Stimulated activated CD8-positive, alpha-beta memory T cell treated with anti-CD3 and anti-CD28 coated beads, Interleukin-15, amount 100 ng/mL, for 1 hour (primary cell): Measurements from ENCODE around the gene DARS1.
"Not testable (repeated sequence)": the region's sequence is repeated elsewhere in the genome, so short reads cannot be mapped to it uniquely, and the experiment has no call there.

Experiments
- DNase-seq: peaks from one replicate; pipeline ENCODE4 v3.0.0-alpha.2; 2020; ENCODE audit warnings: low read depth

Gene DARS1

DNA sequence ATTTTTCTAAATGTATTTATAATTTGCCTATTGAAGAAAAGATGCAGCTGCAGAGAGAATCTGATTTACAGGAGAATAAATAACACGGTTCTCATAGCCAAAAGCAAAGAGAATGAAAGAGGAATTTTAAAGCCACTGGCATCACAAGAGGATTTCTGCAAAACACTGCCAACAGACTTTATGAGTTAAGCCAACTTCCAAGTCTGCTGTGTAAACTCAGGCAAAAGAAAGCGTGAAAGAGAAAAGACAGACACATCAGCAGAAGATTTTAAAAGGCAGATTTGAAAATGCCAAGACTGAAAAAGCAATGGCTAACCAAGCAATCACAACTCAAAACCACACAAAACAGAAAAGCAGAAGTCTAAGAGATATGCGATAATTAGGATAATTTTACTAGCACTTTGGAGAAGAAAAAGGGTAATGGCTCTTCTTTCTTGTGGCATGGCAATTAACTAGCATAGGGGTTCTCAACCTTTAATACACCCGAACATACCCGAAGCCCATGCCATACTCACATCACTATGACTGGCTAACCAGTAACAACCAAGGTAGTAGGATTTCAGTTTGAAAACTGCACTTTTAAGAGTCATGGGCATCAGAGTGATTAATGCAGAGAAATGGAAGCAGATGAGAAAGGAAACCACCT, 4.9 kb downstream of the DARS1 start:
- no peak for DNase-seq

DNA sequence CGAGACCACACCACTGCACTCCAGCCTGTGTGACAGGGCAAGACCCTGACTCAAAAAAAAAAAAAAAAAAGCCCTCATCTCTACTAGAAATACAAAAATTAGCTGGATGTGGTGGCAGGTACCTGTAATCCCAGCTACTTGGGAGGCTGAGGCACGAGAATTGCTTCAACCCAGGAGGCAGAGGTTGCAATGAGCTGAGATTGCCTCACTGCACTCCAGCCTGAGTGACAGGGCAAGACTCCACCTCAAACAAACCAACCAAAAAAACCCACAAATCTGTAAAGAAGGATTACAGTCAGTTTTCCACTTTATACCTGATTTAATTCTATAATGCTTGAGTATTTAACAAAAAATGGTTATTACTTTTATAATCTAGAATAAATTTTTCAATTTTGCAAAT, 9.7 kb downstream of the DARS1 start:
- DNase-seq, result no peak

DNA sequence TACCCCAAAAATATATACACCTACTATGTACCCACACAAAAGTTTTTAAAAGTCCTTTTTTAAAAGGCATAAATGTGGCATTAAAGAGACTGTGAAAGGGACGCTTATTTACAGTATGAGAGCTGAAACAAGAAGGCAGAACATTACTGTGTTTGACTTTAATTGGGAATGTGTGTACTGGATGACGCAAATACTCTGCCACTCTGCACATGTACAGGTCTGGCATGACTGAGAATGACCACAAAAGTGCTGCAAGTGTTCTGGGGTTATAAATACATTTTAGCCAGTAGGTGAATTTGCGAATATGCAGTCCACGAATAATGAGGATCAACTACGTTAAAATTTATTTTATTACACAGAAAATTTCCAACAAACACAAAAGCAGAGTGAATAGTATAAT, 11.4 kb downstream of the DARS1 start:
- DNase-seq, result no peak

DNA sequence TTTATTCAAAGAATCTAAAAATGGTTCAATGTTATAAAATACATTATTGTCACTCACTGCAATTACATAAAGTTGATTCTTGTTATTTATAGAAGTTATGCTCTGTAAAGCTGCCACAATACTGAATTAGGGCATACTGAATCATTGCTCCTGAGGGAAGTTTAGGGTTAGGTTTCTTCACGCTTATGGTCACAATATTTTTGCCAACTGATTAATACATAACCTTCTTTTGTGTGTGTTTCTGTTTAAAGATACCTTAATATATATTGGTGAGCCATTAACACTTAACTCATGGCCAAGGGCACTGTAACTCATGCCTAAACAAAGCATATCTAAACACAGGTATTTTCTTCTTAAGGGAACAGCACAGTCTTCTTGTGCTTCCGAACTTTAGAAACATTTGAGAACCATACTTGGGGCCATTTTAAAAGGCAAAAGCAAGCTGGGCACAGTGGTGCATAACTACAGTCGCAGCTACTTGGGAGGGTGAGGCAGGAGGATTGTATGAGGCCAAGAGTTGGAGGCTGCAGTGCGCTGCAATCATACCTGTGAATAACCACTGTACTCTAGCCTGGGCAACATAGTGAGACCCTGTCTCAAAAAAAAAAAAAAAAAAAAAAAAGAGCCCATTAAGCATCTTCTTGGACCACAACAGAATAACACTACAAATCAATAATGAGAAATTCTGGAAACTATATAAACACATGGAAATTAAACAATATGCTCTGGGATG, 15.6 kb downstream of the DARS1 start:
- no peak for DNase-seq

DNA sequence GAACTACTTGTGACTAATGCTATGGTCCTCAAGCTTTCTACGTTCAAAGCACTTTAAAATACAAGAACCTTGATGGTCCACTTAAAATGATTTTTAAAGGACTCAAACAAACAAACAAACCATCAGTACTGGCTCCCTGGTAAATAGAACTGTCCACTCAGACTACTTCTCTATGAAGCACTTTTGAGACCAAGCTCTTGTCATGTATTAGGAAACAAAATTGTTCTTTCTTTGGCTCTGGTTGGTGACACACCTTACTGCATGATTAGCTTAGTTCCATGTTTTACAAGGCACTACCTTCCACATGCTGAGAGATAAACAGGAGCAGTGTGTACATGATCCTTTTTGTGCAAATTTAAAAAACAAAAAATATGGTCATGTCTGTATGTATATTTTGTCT, 19.7 kb downstream of the DARS1 start:
- DNase-seq, result no peak

DNA sequence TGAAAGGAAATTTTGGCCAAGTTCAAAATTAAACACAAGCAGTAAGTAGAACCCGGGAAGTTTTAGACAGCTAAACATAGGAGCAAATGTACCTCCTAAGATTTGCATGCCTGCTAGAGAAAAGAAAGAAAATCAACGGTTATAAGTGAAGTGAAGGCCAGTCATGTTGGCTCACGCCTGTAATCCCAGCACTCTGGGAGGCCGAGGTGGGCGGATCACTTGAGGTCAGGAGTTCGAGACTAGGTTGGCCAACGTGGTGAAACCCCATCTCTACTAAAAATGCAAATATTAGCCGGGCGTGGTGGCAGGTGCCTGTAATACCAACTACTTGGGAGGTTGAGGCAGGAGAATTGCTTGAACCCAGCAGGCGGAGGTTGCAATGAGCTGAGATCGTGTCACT, 21.0 kb downstream of the DARS1 start:
- not testable (repeated sequence) for DNase-seq

DNA sequence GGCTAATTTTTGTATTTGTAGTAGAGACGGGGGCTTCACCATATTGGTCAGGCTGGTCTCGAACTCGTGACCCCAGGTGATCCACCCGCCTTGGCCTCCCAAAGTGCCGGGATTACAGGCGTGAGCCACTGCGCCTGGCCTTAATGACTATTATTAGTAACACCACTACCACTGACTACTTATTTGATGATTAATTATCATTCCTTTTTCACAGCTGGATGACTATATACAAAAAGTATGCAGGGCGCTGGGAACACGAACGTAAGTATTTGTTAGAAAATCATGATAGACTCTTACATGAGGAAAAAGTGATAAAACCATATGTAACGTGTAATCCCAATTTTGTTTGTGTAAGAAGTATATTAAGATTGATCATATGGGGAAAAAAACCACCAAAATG, 21.6 kb downstream of the DARS1 start:
- no peak for DNase-seq

DNA sequence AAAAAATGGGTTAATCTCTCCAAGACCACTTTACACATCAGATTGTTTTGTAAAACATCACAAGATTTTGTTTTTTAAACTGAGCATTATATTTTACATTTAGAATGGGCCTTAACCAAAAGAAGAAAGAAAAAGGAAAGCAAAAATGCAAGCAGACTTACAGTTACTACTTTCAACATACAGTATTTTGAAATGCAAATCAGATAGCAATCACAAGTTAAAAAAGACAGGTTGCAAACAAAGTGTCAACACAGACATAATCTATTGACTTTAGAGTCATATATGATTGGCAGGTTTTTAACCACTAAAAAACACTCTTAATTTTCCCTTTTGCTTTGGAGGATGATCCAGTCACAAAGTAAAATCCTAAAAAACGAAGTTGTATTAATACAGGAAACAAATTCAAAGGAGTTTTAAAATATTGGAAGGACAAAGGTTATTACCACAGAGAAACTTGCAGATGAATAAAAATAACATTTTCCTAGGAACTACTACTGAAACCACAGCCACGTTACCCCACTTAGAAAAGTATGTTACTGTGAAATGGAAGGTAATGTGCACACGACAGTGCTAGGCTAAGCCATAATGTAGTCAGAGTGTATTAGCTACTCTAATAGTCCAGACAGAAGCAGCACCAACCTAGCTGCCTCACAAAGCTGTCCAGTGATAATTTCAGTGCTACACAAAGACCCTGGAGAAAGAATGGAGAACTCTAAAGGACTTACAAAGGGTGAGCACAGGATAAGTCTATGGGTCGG, 22.9 kb downstream of the DARS1 start:
- DNase-seq, result no peak

DNA sequence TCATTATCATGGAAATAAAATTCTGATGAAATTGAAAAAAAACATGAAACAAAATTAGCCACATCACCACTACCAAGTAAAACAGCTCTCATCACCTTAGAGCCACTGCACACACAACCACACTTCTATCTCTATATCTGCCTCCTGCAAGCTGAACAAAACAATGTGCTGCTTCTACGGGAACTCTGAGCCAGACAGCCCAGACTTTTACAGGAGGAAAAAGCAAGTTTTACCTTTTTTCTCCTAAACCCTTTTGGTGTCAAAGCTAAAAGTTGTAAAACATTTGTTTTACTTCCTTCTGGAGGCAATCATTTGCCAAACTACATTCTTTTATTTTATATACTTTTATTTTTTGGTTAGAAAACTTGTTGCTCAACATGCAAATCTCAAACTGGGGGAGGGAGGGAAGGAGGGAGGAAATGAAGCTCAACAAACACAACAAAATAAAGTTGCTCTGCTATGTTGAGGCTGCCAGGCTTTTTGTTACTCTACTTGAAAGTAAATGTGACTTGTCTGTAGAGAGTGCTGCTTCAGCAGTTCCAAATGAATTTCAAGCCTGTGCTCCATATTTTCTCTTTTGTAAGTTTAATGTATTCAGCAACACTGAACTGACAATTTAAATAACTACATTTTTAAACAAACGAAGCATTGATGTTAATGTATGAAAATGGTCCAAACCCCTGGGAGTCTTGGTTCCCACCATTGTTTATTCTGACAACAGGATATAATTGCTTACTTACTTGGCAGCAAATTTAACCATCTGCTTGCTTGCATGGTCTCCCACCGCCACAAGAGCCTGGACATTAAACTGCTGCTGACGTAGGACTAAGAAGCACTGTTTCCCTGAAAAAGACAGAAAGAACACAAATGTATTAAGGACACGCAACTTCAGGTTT, 24.5 kb downstream of the DARS1 start:
- no peak for DNase-seq

DNA sequence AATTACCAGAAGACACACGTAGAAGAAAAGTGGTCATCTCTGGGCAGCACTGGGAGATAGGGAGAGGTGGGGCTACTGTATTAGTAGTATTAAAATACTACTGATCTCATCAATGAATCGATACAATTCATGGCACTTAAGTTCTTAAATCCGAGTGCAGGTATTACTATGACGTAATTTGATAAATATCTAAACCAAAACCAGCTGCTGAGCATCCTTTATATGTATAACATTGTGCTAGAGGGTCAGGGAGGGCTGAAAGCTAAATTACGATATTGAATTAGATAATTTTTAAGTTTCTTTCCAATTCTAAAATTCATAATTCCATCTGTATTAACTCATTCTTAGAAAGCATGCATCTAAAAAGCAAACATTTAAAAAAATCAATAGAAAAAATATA, 25.3 kb downstream of the DARS1 start:
- no peak for DNase-seq

DNA sequence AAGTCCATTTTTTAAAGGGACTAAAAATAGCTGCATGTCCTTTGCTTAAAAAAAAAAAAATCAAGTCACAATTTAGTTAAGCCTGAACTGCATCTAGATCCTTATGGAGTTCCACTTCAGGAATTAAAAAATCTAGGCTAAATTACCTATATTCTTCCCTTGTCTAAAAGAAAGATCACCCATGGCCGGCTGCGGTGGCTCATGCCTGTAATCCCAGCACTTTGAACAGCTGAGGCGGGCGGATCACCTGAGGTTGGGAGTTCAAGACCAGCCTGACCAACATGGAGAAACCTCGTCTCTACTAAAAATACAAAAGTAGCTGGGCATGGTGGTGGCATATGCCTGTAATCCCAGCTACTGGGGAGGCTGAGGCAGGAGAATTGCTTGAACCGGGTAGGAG, 26.5 kb downstream of the DARS1 start:
- DNase-seq, result not testable (repeated sequence)

DNA sequence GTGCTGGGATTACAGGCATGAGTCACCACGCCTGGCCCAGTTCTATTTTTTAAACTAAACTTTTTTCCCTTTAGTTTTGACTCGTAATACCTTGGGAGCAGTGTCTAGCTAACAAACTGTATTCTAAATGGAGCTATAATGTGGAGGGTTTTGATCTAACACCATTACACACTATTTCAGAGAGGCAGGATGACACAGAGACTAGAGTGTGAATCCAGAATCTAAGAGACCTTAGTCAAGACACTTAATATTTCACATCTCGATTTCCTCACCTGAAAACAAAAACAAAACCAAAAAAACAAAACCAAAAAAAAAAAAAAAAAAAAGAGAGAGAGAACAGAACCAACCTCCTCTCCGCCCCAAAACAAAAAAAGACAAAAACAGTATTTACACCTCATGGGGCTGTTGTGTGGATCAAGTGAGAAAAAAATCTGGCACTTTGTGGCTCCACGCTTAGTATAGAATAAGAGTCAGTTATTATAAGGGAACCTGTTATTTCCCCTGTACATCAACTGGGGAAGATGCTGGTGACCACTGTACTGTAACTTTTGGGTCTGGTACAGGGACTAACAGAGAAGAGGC, 31.3 kb downstream of the DARS1 start:
- no peak for DNase-seq

DNA sequence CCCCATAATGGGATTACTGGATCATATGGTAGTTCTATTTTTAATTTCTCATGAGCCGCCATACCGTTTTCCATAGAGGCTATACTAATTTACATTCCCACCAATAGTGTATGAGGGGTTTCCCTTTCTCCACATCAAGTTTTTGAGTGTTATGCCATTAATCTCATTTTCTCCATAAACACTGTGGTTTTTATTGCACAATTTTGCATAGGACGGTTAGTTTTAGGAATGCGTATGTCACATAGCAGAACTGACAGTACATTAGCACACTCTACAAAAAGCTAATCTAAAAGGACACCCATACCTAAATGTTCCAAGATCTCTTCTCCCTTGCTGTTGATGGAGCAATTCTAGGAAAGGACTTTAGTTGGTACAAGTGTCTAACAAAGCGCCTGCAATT, 32.5 kb downstream of the DARS1 start:
- no peak for DNase-seq

DNA sequence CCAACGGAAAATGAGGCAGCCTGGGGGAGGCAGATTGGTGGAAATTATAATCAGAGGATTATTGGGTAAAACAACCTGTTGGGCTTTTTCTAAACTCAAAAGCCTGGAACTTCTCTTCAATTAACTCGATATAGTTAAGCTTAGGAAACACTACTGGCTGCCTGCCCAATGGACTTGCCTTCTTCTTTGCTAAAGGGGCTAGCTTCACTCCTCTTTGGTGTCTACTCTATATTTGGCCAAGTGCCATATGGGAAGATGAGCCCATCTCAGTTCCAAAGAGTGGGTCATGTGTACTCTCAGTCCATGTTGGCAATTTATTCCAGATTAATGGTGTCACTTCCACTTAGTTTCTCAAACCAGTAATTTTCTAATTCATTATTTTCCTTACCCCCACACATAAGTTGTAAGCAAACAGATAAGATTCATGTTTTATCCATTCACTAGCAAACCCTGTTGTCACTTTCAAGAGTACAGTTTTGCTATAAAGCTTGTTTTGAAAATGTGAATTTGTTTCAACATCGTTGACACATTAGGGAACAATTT, 34.3 kb downstream of the DARS1 start:
- no peak for DNase-seq

DNA sequence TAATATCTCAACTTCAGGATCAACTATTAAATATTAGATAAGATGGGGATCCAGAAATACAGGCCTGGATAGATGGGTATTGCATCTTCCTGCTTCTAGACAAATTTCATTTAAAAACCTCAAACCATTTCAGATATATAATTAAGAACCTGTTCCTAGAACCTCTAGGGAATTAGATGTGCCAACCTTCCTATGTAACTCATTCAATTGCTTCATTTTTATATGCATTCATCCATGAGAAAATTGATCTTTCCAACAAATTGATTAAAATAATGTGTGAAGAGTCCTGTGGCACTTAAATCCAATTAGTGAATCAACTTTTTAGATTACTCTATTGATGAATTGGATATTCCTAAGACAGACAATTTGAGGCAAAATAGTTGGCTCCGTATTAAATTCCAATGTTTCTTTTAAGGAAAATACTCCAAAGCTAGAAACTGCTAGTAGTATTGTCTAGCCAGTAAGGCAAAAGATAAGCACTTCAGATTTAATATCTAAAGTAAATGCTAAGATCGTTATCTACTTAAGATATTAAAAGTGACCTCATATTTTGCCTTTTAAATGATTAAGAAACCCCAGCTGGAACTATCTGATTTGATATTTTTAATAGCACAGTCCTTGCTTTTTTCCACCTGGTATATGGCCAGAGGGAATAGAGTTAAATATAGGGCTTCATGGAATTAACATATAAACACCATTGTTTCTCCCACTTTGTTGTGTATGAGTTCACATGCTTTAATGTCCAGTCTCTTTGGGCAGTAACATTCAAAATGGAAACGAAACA, 35.8 kb downstream of the DARS1 start:
- no peak for DNase-seq

DNA sequence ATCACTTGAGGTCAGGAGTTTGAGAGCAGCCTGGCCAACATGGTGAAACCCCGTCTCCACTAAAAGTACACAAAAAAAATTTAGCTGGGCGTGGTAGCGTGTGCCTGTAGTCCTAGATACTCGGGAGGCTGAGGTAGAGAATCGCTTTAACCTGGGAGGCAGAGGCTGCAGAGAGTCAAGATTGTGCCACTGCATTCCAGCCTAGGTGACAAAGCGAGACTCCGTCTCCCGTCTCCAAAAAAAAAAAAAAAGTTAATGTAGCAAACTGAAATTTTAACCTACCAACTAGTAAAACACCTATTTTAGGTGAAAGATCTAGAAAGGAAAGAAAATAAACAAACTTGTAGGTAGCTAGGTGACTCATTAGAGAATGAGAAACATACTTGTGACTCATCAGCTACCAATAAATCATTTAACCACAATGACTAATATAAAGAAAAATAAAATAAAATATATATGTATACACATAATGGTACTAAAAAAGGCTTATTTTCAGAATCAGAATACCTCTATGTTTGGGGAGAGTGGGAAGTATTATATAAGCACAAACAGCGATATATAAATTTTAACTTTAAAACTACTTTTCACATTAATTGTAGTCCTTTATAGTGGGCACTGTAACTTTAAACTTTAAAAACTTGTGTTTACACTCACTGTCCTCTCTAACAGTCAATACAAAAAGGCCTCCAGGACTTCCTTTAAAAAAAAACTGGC, 36.6 kb downstream of the DARS1 start:
- DNase-seq, result no peak

DNA sequence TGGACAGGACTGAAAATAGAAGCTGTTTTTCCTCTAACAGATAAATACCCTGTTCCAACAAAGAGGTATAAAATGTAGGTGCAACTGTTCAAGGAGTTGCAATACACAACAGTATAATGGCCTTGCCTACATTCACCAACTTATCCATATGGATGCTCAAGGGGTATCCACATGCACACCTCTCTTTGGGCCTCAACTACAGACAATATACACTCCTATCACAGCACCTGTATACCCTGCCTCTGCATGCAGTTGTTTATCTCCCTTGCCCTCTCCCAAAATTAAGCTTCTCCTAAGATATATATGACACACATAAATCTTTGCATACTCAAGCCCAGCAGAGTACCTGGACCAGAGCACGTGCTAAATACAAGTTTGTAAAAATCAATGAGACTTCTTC, 37.3 kb downstream of the DARS1 start:
- no peak for DNase-seq

DNA sequence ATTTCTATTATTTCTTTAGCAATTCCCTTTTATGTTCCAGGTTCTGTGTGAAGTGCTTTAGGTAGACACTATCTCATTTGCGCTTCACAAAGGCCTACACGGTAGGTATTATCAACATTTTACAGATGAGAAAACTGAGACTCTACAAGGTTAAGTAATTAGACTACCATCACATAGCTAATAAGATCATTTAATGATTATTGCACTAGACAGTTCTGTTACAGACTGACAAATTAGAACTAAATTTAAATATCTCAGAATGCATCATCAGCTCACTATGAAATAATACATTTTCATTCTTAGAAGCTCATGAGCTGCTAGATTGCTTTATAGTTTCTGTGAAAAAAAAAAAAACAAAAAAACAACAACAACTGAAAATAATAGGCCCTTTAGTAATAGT, 37.9 kb downstream of the DARS1 start:
- DNase-seq, result no peak

DNA sequence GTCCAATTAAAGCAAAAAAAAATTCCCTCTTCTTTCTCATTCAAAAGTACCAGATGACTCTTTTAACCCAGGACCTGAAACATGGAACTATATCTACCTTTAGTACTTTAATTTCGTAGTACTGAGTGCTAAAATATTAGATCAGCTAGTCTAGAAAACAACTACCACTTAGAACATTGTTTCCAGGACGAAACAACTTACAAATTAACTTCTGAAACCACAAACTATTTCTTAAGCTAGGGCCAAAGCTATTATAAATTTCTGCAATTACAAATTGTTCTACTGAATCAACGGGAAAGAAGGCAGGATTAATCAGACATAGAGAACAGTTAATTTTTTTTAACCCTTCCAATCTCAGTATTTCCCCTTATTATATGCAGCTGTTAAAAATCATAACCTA, 39.9 kb downstream of the DARS1 start:
- DNase-seq, result no peak

DNA sequence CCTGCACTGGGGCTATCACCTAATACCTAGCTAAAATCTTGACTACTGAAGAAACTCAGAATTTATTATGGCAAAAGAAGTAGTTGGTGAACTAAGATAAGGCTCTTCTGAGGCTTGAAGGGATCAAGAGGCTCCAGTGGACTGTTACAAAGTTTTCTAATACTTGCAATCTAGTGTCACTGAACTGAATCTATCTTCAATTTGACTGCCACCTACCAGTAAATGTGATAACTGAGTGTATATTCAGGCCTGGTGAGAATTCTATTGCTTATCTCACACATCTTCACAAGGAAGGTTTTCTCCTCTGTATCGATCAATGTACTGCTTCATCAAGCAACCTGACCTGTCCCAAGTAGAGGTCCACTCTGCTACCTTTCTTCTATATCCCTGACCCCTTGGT, 40.8 kb downstream of the DARS1 start:
- no peak for DNase-seq
